Fibroblast of skin of right quadriceps (primary cell): Measurements from ENCODE around the gene SCPEP1.
A peak's percentile ranks its signal among the peaks of the same experiment; 100 is the strongest.

Source experiments
- DNase-seq: peaks from one replicate; pipeline ENCODE4 v3.0.0-alpha.2; 2013

The SCPEP1 gene

GRCh38 chr17:57004944-57005579 is 27.1 kb downstream of the SCPEP1 start:
- DNase-seq = no peak

- DNase-seq = no peak
Observed at GRCh38 chr17:57006040-57006439, 28.1 kb downstream of the SCPEP1 start.

GRCh38 chr17:57008958-57009357 is 31.0 kb downstream of the SCPEP1 start:
- DNase-seq = no peak

- peak; percentile 27 for DNase-seq
Observed at GRCh38 chr17:57009737-57010445, 32.0 kb downstream of the SCPEP1 start.

GRCh38 chr17:57010487-57010886 is 32.6 kb downstream of the SCPEP1 start:
- DNase-seq = no peak

GRCh38 chr17:57011491-57012015 is 33.6 kb downstream of the SCPEP1 start:
- DNase-seq = no peak

- DNase-seq = no peak
Observed at GRCh38 chr17:57016071-57016763, 38.3 kb downstream of the SCPEP1 start.

- DNase-seq = peak; percentile 22
Observed at GRCh38 chr17:57016764-57017116, 38.8 kb downstream of the SCPEP1 start.

- DNase-seq = no peak
Observed at GRCh38 chr17:57017625-57018024, 39.7 kb downstream of the SCPEP1 start.

- no peak for DNase-seq
Observed at GRCh38 chr17:57020208-57020607, 42.3 kb downstream of the SCPEP1 start.

- no peak for DNase-seq
Observed at GRCh38 chr17:57021226-57021940, 43.5 kb downstream of the SCPEP1 start.

GRCh38 chr17:57025876-57026275 is 47.9 kb downstream of the SCPEP1 start:
- DNase-seq = no peak

- DNase-seq = no peak
Observed at GRCh38 chr17:57027852-57028251, 49.9 kb downstream of the SCPEP1 start.

GRCh38 chr17:57032343-57032742 is 54.4 kb downstream of the SCPEP1 start:
- DNase-seq = no peak

GRCh38 chr17:57033296-57033695 is 55.4 kb downstream of the SCPEP1 start:
- no peak for DNase-seq

- DNase-seq = no peak
Observed at GRCh38 chr17:57034807-57035754, 57.1 kb downstream of the SCPEP1 start.

- no peak for DNase-seq
Observed at GRCh38 chr17:57035971-57036481, 58.1 kb downstream of the SCPEP1 start.

- no peak for DNase-seq
Observed at GRCh38 chr17:57037411-57037810, 59.5 kb downstream of the SCPEP1 start.

GRCh38 chr17:57038486-57038885 is 60.6 kb downstream of the SCPEP1 start:
- no peak for DNase-seq

GRCh38 chr17:57040571-57040970 is 62.6 kb downstream of the SCPEP1 start:
- DNase-seq = no peak

- no peak for DNase-seq
Observed at GRCh38 chr17:57043276-57043675, 65.3 kb downstream of the SCPEP1 start.
